Hepatocyte (in vitro differentiated cells): ENCODE results near the gene HSPBP1.

Experiments
- CTCF ChIP-seq: fragments of 200-600 bp; sonication (generic); IDR thresholded peaks from 2 replicates; pipeline ENCODE4 v1.5.1; 2016; ENCODE audit warnings: antibody characterized with exemption, mild to moderate bottlenecking; ENCODE audit not compliant: poor library complexity
- EZH2 ChIP-seq: fragments of 200-600 bp; sonication (generic); IDR thresholded peaks from 2 replicates; pipeline ENCODE4 v1.6.1; 2016; ENCODE audit warnings: antibody characterized with exemption, mild to moderate bottlenecking, borderline replicate concordance
- EZH2phosphoT487 ChIP-seq: fragments of 200-600 bp; sonication (generic); IDR thresholded peaks from one replicate; pipeline ENCODE4 v1.6.1; 2018; ENCODE audit warnings: antibody characterized with exemption, mild to moderate bottlenecking, low read depth, moderate library complexity; ENCODE audit not compliant: unreplicated experiment, severe bottlenecking

GRCh38 chr19:55216461-55217198 is 63.3 kb downstream of the HSPBP1 start:
- TF ChIP-seq CTCF (no peak), EZH2 (no peak), EZH2phosphoT487 (no peak)
